ENCODE results near the gene MICU1. TPM values are rescaled to one million over a fixed set of nuclear protein-coding genes. Genes with fewer than 3 reads are reported as not detected.
"Not testable (repeated sequence)": the region's sequence is repeated elsewhere in the genome, so short reads cannot be mapped to it uniquely, and the experiment has no call there.

The MICU1 gene
- total RNA-seq, 4 donors from 2014 or later: 21.9 to 36.2 (median 31.7) TPM

DNA sequence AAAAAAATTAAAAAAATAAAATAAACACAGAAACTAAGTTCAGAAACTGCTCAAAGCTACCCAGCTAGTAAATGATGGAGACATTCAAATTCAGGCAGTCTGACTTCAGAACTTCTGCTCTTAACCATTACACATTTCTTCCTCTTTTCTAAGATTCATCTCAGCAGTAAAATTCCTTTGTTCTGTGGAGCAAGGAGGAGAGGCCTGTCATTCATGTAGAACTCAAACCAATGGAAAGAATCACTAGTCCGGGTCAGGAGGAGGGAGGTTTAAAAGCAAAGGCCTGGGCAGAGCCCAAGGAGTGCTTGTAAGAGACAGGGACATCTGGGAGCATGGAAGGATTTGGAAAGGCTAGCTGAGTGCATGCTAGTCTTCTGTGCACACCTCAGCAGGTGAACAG lies 233.3 kb downstream of the MICU1 start:
- ATAC-seq (ENCODE audit: low FRiP score) (no peak), DNase-seq (ENCODE audit: low spot score) (no peak)
- no peak for TF ChIP-seq CTCF (IDR thresholded peaks at IDR 0.05)

- ATAC-seq (ENCODE audit: low FRiP score): no peak
- DNase-seq (ENCODE audit: low spot score): no peak
- no peak for TF ChIP-seq CTCF (IDR thresholded peaks at IDR 0.05)
These were observed 235.1 kb downstream of the MICU1 start for GRCh38 chr10:72390764-72391163.

DNA sequence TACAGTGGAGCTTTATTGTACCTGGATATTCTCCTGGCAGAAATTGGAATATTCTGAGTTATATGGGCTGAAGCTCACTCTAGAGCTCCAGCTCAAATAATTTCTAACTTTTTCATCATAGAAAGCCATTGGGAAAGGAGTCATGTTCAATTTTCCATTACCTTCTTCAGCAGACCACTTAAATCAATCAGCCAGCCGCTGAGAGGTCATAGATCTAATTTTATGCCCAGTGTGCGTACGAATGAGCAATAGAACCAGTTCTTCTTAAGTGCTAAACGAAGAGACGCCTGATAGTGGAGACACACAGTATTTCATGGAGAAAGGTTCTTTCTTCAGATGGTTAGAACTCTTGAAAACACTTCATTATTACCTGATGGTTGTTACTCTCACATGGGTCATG lies 236.2 kb downstream of the MICU1 start:
- no peak for DNase-seq (ENCODE audit: low spot score)
- ATAC-seq (ENCODE audit: low FRiP score): no peak
- TF ChIP-seq CTCF (IDR thresholded peaks at IDR 0.05): no peak

DNA sequence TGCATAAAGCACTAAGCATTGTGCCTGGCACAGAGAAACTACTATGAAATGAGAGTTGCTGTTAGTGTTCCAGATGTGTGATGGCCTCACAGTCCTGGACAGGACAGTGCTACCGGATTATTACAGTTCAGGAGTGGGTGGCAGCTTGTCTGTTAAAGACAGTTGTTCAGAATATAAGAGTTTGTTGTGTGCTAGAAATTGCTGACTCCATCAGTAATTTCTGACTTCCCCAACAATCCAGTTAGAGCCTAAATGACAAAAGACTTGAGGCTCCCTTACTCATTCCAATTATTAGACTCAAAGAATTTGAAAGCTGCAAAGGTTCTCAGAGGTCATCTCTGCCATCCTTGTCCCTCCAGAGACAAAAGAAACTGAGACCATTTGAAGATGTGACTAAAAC lies 236.9 kb downstream of the MICU1 start:
- no peak for TF ChIP-seq CTCF (IDR thresholded peaks at IDR 0.05)
- ATAC-seq (ENCODE audit: low FRiP score) (no peak), DNase-seq (ENCODE audit: low spot score) (no peak)

DNA sequence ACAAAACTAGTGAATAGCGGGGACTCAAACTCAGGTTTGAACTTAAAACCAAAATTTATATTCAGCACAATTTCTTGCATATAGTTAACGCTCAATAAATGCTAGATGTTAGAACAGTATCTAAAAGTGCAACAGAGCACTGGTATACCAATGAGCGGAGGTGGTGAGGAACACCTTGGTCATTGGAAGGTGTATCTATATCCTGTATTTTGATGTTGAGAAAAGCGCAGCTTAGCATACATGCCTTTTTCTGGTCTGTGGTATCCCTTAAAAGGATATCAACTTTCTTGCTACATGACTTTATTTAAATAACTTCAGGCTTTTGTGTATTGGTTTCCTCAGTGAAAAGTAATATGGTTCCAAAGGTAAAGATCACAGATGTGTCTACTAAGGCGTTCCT lies 237.8 kb downstream of the MICU1 start:
- TF ChIP-seq CTCF (IDR thresholded peaks at IDR 0.05): no peak
- ATAC-seq (ENCODE audit: low FRiP score): no peak
- no peak for DNase-seq (ENCODE audit: low spot score)

GRCh38 chr10:72386916-72387586 lies 238.8 kb downstream of the MICU1 start:
- TF ChIP-seq CTCF (IDR thresholded peaks at IDR 0.05): no peak
- ATAC-seq (ENCODE audit: low FRiP score): no peak
- DNase-seq (ENCODE audit: low spot score): no peak

- no peak for TF ChIP-seq CTCF (IDR thresholded peaks at IDR 0.05)
- ATAC-seq (ENCODE audit: low FRiP score): no peak
These were observed 240.2 kb downstream of the MICU1 start for GRCh38 chr10:72385724-72386123.

DNA sequence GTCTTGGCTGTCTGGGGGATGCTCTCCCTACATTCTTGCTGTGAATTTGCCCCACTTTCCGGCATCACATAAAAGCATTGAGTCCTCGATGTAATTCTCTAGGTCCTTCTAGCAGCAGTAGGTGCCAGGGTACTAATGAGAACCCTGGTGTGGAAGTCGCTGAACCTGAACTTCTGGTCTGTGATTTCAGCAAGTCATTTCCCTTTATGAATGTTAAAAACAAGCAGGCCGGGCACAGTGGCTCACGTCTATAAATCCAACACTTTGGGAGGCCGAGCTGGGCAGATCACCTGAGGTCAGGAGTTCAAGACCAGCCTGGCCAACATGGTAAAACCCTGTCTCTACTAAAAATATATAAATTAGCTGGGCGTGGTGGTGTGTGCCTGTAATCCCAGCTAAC lies 240.9 kb downstream of the MICU1 start:
- not testable (repeated sequence) for ATAC-seq (ENCODE audit: low FRiP score); DNase-seq (ENCODE audit: low spot score)

More at GRCh38 chr10:72385724-72386123, 240.2 kb downstream of the MICU1 start:
- DNase-seq (ENCODE audit: low spot score): no peak
